HEK293 (cell line): Measurements from ENCODE around the gene BET1L.

Source experiments
- CTCF ChIA-PET: fragments of 350-600 bp; formaldehyde crosslinking; extraction: SDS; loops from one replicate; lab custom pipeline; 2021; ENCODE audit warnings: antibody characterized with exemption; lab: Yijun Ruan, JAX
- POLR2A ChIA-PET: fragments of 300-600 bp; formaldehyde crosslinking; extraction: SDS; loops from one replicate; lab custom pipeline; 2020; ENCODE audit warnings: antibody characterized with exemption, inconsistent platforms; lab: Yijun Ruan, JAX
- H3K27ac ChIP-seq: fragments of 200-500 bp; sonication (Bioruptor generic); 2 replicates; pipeline ENCODE4 v1.5.1; 2014; ENCODE audit warnings: low read depth, low read length, control low read depth, inconsistent platforms; ENCODE audit errors: extremely low read depth
- H3K36me3 ChIP-seq, 2 experiments: fragments of 200-500 bp in 1 of 2; sonication (Bioruptor generic) in 1 of 2; 1 replicate in 1 of 2; 2 replicates in 1 of 2; pipeline ENCODE4 v1.5.1; 2014 to 2017; ENCODE audit warnings: inconsistent platforms in 2 of 2, low read length in 2 of 2; ENCODE audit not compliant: control insufficient read depth in 2 of 2, insufficient read depth in 1 of 2
- H3K4me1 ChIP-seq: fragments of 200-500 bp; sonication (Bioruptor generic); 2 replicates; pipeline ENCODE4 v1.5.1; 2014; ENCODE audit warnings: mild to moderate bottlenecking, low read length, inconsistent platforms; ENCODE audit not compliant: control insufficient read depth, insufficient read depth
- H3K4me3 ChIP-seq: 2 replicates; pipeline ENCODE4 v1.5.1; 2011; ENCODE audit warnings: low read depth, mild to moderate bottlenecking, control low read depth, low read length, moderate library complexity
- H3K9me3 ChIP-seq: fragments of 200-500 bp; sonication (Bioruptor generic); 2 replicates; pipeline ENCODE4 v1.5.1; 2014; ENCODE audit warnings: low read depth, low read length, inconsistent platforms; ENCODE audit not compliant: control insufficient read depth, insufficient read depth
- HOXD13 ChIP-seq: sonication (generic); formaldehyde crosslinking; IDR thresholded peaks from 2 replicates; pipeline ENCODE4 v1.8.0; 2022; ENCODE audit warnings: missing genetic modification reagents, borderline replicate concordance
- MEIS1 ChIP-seq: sonication (generic); formaldehyde crosslinking; IDR thresholded peaks from 2 replicates; pipeline ENCODE4 v1.8.1; 2022; ENCODE audit warnings: missing genetic modification reagents, mild to moderate bottlenecking, borderline replicate concordance
- SCRT2 ChIP-seq: fragments of 450-650 bp; formaldehyde crosslinking; IDR thresholded peaks from 2 replicates; pipeline ENCODE4 v1.5.1; 2016; ENCODE audit warnings: missing biosample characterization, missing genetic modification characterization
- SP3 ChIP-seq: fragments of 450-650 bp; formaldehyde crosslinking; IDR thresholded peaks from 2 replicates; pipeline ENCODE4 v1.5.1; 2016; ENCODE audit warnings: missing biosample characterization, missing genetic modification characterization
- WT1 ChIP-seq: fragments of 450-650 bp; formaldehyde crosslinking; IDR thresholded peaks from 2 replicates; pipeline ENCODE4 v1.5.1; 2016; ENCODE audit warnings: missing biosample characterization, missing genetic modification characterization
- ZBTB17 ChIP-seq: fragments of 450-650 bp; formaldehyde crosslinking; IDR thresholded peaks from 2 replicates; pipeline ENCODE4 v1.5.1; 2016; ENCODE audit warnings: missing biosample characterization, missing genetic modification characterization
- ZBTB48 ChIP-seq: fragments of 450-650 bp; formaldehyde crosslinking; IDR thresholded peaks from 2 replicates; pipeline ENCODE4 v1.5.1; 2016; ENCODE audit warnings: missing biosample characterization, missing genetic modification characterization
- ZNF335 ChIP-seq: fragments of 450-650 bp; formaldehyde crosslinking; conservative IDR thresholded peaks from 2 replicates; pipeline ENCODE4 v1.5.1; 2016; ENCODE audit warnings: missing biosample characterization, missing genetic modification characterization
- ZNF404 ChIP-seq: fragments of 450-650 bp; formaldehyde crosslinking; IDR thresholded peaks from 2 replicates; pipeline ENCODE4 v1.5.1; 2017; ENCODE audit warnings: missing biosample characterization, missing genetic modification characterization
- ZNF501 ChIP-seq: fragments of 450-650 bp; formaldehyde crosslinking; IDR thresholded peaks from 2 replicates; pipeline ENCODE4 v1.5.1; 2016; ENCODE audit warnings: missing biosample characterization, missing genetic modification characterization
- ZNF555 ChIP-seq: fragments of 450-650 bp; formaldehyde crosslinking; conservative IDR thresholded peaks from 2 replicates; pipeline ENCODE4 v1.5.1; 2017; ENCODE audit warnings: missing biosample characterization, mild to moderate bottlenecking, missing genetic modification characterization, inconsistent platforms
- ZNF561 ChIP-seq: fragments of 450-650 bp; IDR thresholded peaks from 2 replicates; pipeline ENCODE4 v1.5.1; 2018; ENCODE audit warnings: missing biosample characterization, missing genetic modification characterization, borderline replicate concordance
- ZNF600 ChIP-seq: fragments of 450-650 bp; formaldehyde crosslinking; IDR thresholded peaks from 2 replicates; pipeline ENCODE4 v1.5.1; 2016; ENCODE audit warnings: missing biosample characterization, missing genetic modification characterization
- ZNF629 ChIP-seq: fragments of 450-650 bp; formaldehyde crosslinking; IDR thresholded peaks from 2 replicates; pipeline ENCODE4 v1.5.1; 2017; ENCODE audit warnings: missing biosample characterization, missing genetic modification characterization
- ZNF660 ChIP-seq: fragments of 450-650 bp; IDR thresholded peaks from 2 replicates; pipeline ENCODE4 v1.5.1; 2018; ENCODE audit warnings: missing biosample characterization, mild to moderate bottlenecking, missing genetic modification characterization
- ZXDB ChIP-seq: fragments of 450-650 bp; formaldehyde crosslinking; IDR thresholded peaks from 2 replicates; pipeline ENCODE4 v1.5.1; 2016; ENCODE audit warnings: missing biosample characterization, missing genetic modification characterization
- TF ChIP-seq, protein P1 (sequence below): fragments of 450-650 bp; formaldehyde crosslinking; optimal IDR thresholded peaks from 2 replicates; pipeline ENCODE3; 2016; ENCODE audit warnings: missing biosample characterization, mild to moderate bottlenecking, missing genetic modification characterization
- TF ChIP-seq, protein P2 (sequence below): fragments of 450-650 bp; formaldehyde crosslinking; IDR thresholded peaks from 2 replicates; pipeline ENCODE4 v1.5.1; 2016; ENCODE audit warnings: missing biosample characterization, missing genetic modification characterization
- TF ChIP-seq, protein P3 (sequence below): fragments of 450-650 bp; IDR thresholded peaks from 2 replicates; pipeline ENCODE4 v1.5.1; 2018; ENCODE audit warnings: missing biosample characterization, missing genetic modification characterization
- TF ChIP-seq, protein P4 (sequence below): fragments of 450-650 bp; formaldehyde crosslinking; IDR thresholded peaks from 2 replicates; pipeline ENCODE4 v1.5.1; 2016; ENCODE audit warnings: missing biosample characterization, missing genetic modification characterization
- TF ChIP-seq, protein P5 (sequence below): IDR thresholded peaks from 2 replicates; pipeline ENCODE4 v1.6.1; 2011; ENCODE audit warnings: mild to moderate bottlenecking, low read depth, low read length, borderline replicate concordance
- TF ChIP-seq, protein P6 (sequence below): fragments of 450-650 bp; formaldehyde crosslinking; IDR thresholded peaks from 2 replicates; pipeline ENCODE4 v1.5.1; 2016; ENCODE audit warnings: missing biosample characterization, missing genetic modification characterization

The BET1L gene

DNA sequence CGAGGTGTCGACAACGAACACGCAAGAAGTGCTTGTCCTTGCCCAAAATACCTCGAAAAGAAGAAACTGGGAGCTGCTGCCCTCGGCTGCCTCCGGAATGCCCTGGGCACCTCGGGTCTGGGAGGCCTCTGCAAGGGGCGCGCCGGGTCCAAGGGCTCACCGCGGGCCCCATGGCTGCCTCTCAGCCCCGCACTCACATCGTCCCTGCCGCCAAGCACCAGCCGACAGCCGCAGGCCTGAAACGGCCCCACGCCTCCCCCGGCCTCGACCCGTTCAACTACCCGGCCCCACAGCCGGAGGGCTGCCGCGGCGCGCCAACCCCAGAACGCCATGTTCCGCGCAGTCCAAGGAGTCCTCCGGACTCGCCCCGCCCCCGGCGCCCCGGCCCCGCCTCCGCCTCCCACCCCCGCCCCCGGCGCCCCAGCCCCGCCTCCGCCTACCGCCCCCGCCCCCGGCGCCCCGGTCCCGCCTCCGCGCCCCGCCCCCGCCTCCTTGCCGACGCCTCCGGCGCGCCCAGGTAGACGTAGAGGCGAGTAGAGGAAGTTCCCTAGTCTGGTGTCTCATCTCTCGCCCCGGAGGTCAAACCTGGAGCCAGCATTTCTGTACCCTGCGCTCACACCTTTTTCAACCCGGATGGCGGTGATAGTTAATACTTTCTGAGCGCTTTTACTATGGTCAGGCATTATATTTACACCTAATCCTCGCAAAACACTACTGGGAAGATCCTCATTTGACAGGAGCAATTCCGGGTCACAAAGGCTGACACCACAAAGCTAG, 29.0 kb upstream of the BET1L start, which contains the start of gene SIRT3 (continued):
- TF ChIP-seq, protein P1, sequence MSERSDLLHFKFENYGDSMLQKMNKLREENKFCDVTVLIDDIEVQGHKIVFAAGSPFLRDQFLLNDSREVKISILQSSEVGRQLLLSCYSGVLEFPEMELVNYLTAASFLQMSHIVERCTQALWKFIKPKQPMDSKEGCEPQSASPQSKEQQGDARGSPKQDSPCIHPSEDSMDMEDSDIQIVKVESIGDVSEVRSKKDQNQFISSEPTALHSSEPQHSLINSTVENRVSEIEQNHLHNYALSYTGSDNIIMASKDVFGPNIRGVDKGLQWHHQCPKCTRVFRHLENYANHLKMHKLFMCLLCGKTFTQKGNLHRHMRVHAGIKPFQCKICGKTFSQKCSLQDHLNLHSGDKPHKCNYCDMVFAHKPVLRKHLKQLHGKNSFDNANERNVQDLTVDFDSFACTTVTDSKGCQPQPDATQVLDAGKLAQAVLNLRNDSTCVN (tag by site-specific recombination) = peak; percentile 58
- TF ChIP-seq ZNF335 (tag by site-specific recombination) (peak; percentile 80), ZBTB17 (tag by site-specific recombination) (peak; percentile 56; the same call in 1 of the 2 replicates), ZNF501 (tag by site-specific recombination) (peak; percentile 25; the same call in 1 of the 2 replicates)
- TF ChIP-seq, protein P2, sequence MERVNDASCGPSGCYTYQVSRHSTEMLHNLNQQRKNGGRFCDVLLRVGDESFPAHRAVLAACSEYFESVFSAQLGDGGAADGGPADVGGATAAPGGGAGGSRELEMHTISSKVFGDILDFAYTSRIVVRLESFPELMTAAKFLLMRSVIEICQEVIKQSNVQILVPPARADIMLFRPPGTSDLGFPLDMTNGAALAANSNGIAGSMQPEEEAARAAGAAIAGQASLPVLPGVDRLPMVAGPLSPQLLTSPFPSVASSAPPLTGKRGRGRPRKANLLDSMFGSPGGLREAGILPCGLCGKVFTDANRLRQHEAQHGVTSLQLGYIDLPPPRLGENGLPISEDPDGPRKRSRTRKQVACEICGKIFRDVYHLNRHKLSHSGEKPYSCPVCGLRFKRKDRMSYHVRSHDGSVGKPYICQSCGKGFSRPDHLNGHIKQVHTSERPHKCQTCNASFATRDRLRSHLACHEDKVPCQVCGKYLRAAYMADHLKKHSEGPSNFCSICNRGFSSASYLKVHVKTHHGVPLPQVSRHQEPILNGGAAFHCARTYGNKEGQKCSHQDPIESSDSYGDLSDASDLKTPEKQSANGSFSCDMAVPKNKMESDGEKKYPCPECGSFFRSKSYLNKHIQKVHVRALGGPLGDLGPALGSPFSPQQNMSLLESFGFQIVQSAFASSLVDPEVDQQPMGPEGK (tag by site-specific recombination) = 0 out of 2 replicates have a peak, but pooled peaks have one; percentile 43
- TF ChIP-seq, protein P3, sequence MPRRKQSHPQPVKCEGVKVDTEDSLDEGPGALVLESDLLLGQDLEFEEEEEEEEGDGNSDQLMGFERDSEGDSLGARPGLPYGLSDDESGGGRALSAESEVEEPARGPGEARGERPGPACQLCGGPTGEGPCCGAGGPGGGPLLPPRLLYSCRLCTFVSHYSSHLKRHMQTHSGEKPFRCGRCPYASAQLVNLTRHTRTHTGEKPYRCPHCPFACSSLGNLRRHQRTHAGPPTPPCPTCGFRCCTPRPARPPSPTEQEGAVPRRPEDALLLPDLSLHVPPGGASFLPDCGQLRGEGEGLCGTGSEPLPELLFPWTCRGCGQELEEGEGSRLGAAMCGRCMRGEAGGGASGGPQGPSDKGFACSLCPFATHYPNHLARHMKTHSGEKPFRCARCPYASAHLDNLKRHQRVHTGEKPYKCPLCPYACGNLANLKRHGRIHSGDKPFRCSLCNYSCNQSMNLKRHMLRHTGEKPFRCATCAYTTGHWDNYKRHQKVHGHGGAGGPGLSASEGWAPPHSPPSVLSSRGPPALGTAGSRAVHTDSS = no peak
- TF ChIP-seq, protein P4, sequence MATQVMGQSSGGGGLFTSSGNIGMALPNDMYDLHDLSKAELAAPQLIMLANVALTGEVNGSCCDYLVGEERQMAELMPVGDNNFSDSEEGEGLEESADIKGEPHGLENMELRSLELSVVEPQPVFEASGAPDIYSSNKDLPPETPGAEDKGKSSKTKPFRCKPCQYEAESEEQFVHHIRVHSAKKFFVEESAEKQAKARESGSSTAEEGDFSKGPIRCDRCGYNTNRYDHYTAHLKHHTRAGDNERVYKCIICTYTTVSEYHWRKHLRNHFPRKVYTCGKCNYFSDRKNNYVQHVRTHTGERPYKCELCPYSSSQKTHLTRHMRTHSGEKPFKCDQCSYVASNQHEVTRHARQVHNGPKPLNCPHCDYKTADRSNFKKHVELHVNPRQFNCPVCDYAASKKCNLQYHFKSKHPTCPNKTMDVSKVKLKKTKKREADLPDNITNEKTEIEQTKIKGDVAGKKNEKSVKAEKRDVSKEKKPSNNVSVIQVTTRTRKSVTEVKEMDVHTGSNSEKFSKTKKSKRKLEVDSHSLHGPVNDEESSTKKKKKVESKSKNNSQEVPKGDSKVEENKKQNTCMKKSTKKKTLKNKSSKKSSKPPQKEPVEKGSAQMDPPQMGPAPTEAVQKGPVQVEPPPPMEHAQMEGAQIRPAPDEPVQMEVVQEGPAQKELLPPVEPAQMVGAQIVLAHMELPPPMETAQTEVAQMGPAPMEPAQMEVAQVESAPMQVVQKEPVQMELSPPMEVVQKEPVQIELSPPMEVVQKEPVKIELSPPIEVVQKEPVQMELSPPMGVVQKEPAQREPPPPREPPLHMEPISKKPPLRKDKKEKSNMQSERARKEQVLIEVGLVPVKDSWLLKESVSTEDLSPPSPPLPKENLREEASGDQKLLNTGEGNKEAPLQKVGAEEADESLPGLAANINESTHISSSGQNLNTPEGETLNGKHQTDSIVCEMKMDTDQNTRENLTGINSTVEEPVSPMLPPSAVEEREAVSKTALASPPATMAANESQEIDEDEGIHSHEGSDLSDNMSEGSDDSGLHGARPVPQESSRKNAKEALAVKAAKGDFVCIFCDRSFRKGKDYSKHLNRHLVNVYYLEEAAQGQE = 0 out of 2 replicates have a peak, but pooled peaks have one; percentile 11

DNA sequence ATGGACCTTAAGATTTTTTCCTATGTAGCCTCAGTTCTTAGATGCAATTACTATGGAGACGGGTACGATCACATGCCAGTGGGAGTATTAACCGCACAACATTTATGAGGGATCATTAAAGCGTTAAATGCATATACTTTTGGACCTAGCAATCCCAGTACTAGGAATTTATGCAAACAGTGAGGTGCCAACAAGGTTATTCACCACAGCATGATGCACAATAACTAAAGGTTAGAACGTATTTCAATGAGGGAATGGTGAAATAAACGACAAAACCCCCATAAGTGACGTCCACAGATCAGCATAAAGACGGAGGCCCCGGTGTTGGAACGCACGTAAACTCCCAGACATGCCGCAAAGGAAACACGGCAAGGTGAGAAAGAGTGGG, 28.4 kb upstream of the BET1L start:
- POLR2A ChIA-PET = interaction anchor here (1.3 to 1.8 kb wide), 2 partner anchors 27 to 29 kb away, joined by 4 to 16 read pairs; partner anchors contain the start of genes BET1L and RIC8A
- no peak for TF ChIP-seq MEIS1 (CRISPR knock-in tag)
- no peak for TF ChIP-seq ZNF629 (tag by site-specific recombination)
- TF ChIP-seq, protein P5, sequence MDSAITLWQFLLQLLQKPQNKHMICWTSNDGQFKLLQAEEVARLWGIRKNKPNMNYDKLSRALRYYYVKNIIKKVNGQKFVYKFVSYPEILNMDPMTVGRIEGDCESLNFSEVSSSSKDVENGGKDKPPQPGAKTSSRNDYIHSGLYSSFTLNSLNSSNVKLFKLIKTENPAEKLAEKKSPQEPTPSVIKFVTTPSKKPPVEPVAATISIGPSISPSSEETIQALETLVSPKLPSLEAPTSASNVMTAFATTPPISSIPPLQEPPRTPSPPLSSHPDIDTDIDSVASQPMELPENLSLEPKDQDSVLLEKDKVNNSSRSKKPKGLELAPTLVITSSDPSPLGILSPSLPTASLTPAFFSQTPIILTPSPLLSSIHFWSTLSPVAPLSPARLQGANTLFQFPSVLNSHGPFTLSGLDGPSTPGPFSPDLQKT = no peak
- TF ChIP-seq SP3 (tag by site-specific recombination) = no peak
- no peak for TF ChIP-seq ZXDB
- TF ChIP-seq, protein P6, sequence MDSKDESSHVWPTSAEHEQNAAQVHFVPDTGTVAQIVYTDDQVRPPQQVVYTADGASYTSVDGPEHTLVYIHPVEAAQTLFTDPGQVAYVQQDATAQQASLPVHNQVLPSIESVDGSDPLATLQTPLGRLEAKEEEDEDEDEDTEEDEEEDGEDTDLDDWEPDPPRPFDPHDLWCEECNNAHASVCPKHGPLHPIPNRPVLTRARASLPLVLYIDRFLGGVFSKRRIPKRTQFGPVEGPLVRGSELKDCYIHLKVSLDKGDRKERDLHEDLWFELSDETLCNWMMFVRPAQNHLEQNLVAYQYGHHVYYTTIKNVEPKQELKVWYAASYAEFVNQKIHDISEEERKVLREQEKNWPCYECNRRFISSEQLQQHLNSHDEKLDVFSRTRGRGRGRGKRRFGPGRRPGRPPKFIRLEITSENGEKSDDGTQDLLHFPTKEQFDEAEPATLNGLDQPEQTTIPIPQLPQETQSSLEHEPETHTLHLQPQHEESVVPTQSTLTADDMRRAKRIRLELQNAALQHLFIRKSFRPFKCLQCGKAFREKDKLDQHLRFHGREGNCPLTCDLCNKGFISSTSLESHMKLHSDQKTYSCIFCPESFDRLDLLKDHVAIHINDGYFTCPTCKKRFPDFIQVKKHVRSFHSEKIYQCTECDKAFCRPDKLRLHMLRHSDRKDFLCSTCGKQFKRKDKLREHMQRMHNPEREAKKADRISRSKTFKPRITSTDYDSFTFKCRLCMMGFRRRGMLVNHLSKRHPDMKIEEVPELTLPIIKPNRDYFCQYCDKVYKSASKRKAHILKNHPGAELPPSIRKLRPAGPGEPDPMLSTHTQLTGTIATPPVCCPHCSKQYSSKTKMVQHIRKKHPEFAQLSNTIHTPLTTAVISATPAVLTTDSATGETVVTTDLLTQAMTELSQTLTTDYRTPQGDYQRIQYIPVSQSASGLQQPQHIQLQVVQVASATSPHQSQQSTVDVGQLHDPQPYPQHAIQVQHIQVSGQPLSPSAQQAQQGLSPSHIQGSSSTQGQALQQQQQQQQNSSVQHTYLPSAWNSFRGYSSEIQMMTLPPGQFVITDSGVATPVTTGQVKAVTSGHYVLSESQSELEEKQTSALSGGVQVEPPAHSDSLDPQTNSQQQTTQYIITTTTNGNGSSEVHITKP (tag by site-specific recombination) = peak; percentile 74
- no peak for TF ChIP-seq ZBTB48 (tag by site-specific recombination)
- no peak for TF ChIP-seq ZNF660
- peak; percentile 59; the same call in 1 of the 2 replicates for TF ChIP-seq ZNF600 (tag by site-specific recombination)
- no peak for TF ChIP-seq SCRT2 (tag by site-specific recombination)
- no peak for TF ChIP-seq ZNF561 (tag by site-specific recombination)
- no peak for TF ChIP-seq HOXD13
- no peak for TF ChIP-seq ZNF404 (tag by site-specific recombination)
- peak; percentile 61 for TF ChIP-seq WT1
- TF ChIP-seq ZNF555 (tag by site-specific recombination) = no peak

More for the DNA sequence above, 28.4 kb upstream of the BET1L start:
- H3K27ac ChIP-seq = no peak overlapping the region; the same call in 1 of the 2 replicates
- peaks cover 0 to 26% of the 10 kb centered on the region in 2 experiments; a peak in 1 of 3 replicates for H3K36me3 ChIP-seq
- no peaks in the 10 kb centered on the region for H3K9me3 ChIP-seq
- CTCF ChIA-PET = interaction anchor here (0.6 kb wide), 1 partner anchor 124 kb away, joined by 3 read pairs; no protein-coding TSS in a partner anchor
- peak overlapping the region; percentile 74 for H3K4me3 ChIP-seq
- H3K4me1 ChIP-seq = no peaks in the 10 kb centered on the region
